Stimulated activated CD8-positive, alpha-beta memory T cell treated with anti-CD3 and anti-CD28 coated beads, Interleukin-2, amount 100 ng/mL, for 48 hours (primary cell): ENCODE measurements around the gene GPC6.

Source experiments
- DNase-seq, 2 donors: peaks; one replicate each; pipeline ENCODE4 v3.0.0-alpha.2; 2020; ENCODE audit warnings: low read depth in 2 of 2

Gene GPC6

DNA sequence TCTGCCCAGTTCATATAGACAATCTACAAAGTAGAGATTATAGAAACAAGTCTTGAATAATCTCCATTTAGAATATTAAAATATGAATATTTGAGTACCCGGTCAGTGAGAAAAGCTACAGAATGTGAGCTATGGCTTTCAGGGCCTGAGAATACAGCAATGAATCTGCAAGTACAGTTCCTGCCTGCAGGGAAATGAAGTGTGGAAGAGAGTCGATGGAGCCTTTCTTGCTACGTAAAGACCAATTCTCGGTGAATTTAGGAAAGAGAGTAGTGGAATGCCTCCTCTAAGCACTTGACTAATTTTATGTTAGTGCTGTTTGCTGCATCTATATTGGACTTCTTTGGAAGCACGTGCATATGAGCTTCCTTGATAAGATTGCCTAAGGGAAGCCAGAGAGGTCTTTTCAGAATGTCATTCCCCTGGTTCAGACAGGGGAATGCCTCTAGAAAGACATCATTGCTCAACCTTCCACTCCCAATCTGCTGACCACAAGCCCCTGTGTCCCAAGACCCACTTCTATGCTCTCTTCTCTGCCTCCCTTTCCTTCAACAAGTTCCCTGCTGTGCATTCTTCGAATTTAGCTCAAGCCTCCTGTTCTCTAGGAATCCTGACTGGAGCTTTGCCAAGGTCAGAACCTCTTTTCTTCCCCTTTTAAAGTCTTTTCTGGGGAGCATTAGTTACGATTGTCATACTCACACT is 41.9 kb downstream of the GPC6 start:
- DNase-seq = no peak

- no peak for DNase-seq
Measured at GRCh38 chr13:93270769-93271742, 44.4 kb downstream of the GPC6 start.

- DNase-seq = no peak
Measured at GRCh38 chr13:93279982-93280381, 53.4 kb downstream of the GPC6 start.

- DNase-seq = no peak
Measured at GRCh38 chr13:93280688-93281087, 54.1 kb downstream of the GPC6 start.

DNA sequence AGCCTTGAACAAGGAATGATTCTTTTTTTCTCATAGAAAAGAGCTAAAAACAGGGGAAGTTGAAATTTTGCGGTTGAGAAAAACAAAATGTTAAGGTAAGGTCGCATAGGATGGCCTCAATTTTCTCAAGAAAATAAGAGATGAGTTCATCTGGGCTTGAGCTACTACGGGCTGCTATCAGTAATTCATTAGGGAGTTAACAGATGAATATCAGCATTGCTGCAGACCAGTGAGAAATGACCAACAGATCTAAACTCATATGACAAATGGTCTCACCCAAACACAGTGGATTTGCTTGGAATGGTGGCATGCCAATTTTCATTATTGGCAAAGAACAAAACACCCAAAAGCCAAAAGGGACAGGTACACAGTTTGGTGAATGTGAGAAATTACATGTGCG is 56.6 kb downstream of the GPC6 start:
- no peak for DNase-seq

- no peak for DNase-seq
Measured at GRCh38 chr13:93284064-93284463, 57.5 kb downstream of the GPC6 start.

- no peak for DNase-seq
Measured at GRCh38 chr13:93286047-93286446, 59.4 kb downstream of the GPC6 start.

- no peak for DNase-seq
Measured at GRCh38 chr13:93289053-93289452, 62.4 kb downstream of the GPC6 start.

- DNase-seq = no peak
Measured at GRCh38 chr13:93289842-93290241, 63.2 kb downstream of the GPC6 start.

DNA sequence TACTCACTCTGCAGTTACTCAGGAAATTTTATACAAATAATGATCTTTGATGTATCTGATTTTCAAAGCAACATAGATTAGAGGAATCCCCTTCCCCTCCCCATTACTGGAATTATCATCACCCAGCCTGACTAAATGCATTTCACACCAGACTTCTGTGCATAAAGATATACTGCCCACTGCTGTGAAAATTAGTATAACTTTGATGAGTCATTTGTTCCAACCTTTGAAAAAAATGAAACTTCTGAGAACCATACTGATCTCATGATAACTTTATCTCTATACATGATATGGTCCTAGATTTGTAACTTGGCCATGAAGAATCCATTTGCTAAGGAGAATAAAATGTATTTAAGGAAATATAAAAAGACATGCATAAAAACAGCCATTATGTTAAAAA is 63.9 kb downstream of the GPC6 start:
- DNase-seq = no peak

GRCh38 chr13:93292366-93292765 is 65.8 kb downstream of the GPC6 start:
- no peak for DNase-seq

GRCh38 chr13:93293710-93294109 is 67.1 kb downstream of the GPC6 start:
- no peak for DNase-seq

DNA sequence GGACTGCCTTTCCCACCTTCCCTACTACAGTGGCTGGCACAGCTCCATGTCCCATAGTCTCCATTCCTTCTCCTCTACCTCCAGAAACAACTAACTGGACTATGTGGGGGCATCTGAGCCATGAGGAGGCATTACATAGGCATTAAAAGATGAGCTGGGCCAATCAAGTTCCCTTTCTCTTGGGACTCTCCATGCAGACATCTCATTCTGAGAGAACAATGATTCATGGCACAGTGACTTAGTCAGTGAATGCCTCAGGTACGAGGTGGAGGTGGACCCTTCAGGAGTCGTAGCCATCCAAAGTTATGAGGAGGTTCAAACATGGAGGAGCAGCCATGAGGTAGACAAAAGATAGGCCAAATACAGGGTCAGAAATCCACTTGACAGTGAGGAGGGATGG is 70.0 kb downstream of the GPC6 start:
- DNase-seq = no peak

- DNase-seq = no peak
Measured at GRCh38 chr13:93298713-93299112, 72.1 kb downstream of the GPC6 start.

- DNase-seq = no peak
Measured at GRCh38 chr13:93304134-93304533, 77.5 kb downstream of the GPC6 start.

- no peak for DNase-seq
Measured at GRCh38 chr13:93304868-93305613, 78.4 kb downstream of the GPC6 start.

DNA sequence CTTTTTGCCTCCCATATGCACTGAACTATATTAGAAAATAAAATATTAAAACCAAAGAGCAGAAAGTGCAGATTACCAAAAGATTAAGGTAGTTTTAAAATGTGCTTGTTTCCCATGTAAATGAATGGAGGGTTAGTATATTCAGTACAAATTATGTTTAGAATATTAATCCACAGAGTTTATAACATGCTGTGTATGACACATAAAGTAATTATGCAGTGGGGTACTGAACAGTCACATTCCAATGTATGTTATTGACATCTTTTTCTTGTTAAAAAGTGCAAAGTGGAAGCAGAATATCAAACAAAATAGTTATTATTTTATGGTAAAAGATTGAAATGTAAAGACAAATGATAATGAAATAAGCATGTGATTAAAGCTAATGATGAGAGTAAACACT is 79.3 kb downstream of the GPC6 start:
- DNase-seq = no peak

DNA sequence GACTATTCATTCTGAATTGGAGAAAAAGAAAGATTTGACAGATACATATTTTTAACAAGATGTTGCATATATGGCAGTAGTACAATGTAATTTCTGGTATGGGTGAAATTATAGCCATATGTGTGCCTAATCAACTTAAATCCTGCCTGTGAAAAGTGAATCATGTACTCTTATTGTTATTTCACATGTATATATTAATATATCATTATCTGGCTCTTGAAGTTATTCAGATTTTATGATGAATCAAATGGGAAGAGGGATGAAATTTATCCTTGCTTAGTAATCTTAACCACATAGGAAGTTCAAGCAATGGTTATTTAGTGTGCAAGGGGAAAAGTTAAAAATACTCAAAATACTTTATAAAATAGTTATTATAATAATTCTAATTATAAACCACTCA is 80.5 kb downstream of the GPC6 start:
- no peak for DNase-seq

- no peak for DNase-seq
Measured at GRCh38 chr13:93307651-93308050, 81.0 kb downstream of the GPC6 start.

DNA sequence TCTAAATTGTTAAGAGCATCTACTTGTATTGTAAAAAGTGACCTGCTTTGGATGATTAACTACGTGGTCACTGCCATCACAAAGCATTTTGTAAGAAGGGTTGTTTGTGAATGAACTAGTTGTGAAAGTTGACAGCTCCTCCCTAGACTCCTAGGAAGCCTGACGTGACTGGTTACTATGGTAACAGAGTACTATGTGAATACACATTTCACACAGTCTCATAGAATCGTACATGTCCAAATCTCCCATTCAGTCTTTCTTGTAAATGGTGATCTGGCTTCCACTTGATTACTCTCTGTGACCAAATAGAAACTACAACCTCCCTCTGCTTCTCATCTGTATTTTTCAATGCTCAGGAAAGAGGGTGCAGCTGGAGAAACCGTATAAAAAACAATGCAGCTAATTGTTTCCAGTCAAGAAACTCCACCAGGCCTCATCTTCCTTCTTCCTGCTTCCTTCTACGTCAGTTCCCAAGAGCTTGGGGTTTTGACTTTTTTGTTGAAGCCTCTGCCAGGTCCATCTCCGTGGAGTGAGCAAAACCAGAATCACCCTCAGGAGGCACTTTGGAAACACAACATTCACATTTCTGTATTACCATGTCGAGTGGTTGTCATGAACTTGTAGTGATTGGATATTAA is 83.4 kb downstream of the GPC6 start:
- DNase-seq = no peak

GRCh38 chr13:93316841-93317240 is 90.2 kb downstream of the GPC6 start:
- DNase-seq = no peak
